A673 (cell line): ENCODE results near the gene VPS4A. TPM values are rescaled to one million over a fixed set of nuclear protein-coding genes. Genes with fewer than 3 reads are reported as not detected.

Experiments
- BruUV-seq: library from RNA; stranded (reverse); fragments of 400-500 nt; replicated peaks from 2 replicates; lab custom pipeline; 2021; lab: Mats Ljungman, UMichigan
- CTCF ChIA-PET: fragments of 300-600 bp; sonication (Branson Sonifier 250); formaldehyde crosslinking; loops from one replicate; lab custom pipeline; 2022; ENCODE audit warnings: antibody characterized with exemption; lab: Charles Lee
- POLR2A ChIA-PET: fragments of 300-600 bp; sonication (Branson Sonifier 250); formaldehyde crosslinking; loops from one replicate; lab custom pipeline; 2022; ENCODE audit warnings: antibody characterized with exemption; ENCODE audit not compliant: low non-redundant PET; lab: Charles Lee
- DNase-seq: peaks from one replicate; pipeline ENCODE4 v3.0.0-alpha.2; 2015; ENCODE audit warnings: low spot score
- H3K27ac ChIP-seq: fragments of 200-600 bp; sonication (generic); 2 replicates; pipeline ENCODE4 v1.5.1; 2016; ENCODE audit warnings: mixed run types, low read depth, mild to moderate bottlenecking, mixed read lengths, antibody characterized with exemption, low read length; ENCODE audit not compliant: poor library complexity, severe bottlenecking
- H3K27me3 ChIP-seq: fragments of 200-600 bp; sonication (generic); replicated peaks from 2 replicates; pipeline ENCODE4 v1.6.1; 2017; ENCODE audit warnings: mixed run types, low read depth, mild to moderate bottlenecking, mixed read lengths, antibody characterized with exemption, low read length; ENCODE audit not compliant: insufficient read depth, poor library complexity
- H3K36me3 ChIP-seq: fragments of 200-600 bp; sonication (generic); 2 replicates; pipeline ENCODE4 v1.6.1; 2016; ENCODE audit warnings: mixed run types, mild to moderate bottlenecking, mixed read lengths, antibody characterized with exemption, low read length; ENCODE audit not compliant: insufficient read depth, poor library complexity, severe bottlenecking
- H3K4me1 ChIP-seq: fragments of 200-600 bp; sonication (generic); 2 replicates; pipeline ENCODE4 v1.6.1; 2017; ENCODE audit warnings: mixed run types, mild to moderate bottlenecking, mixed read lengths, antibody characterized with exemption, low read length; ENCODE audit not compliant: insufficient read depth, poor library complexity, severe bottlenecking
- H3K4me3 ChIP-seq: fragments of 200-600 bp; sonication (generic); 2 replicates; pipeline ENCODE4 v1.5.1; 2016; ENCODE audit warnings: low read depth, mixed run types, mild to moderate bottlenecking, mixed read lengths, low read length; ENCODE audit not compliant: poor library complexity, severe bottlenecking
- H3K9me3 ChIP-seq: fragments of 200-600 bp; sonication (generic); 2 replicates; pipeline ENCODE4 v1.6.1; 2016; ENCODE audit warnings: mixed run types, low read depth, mild to moderate bottlenecking, mixed read lengths, antibody characterized with exemption, low read length; ENCODE audit not compliant: poor library complexity, severe bottlenecking
- EZH2 ChIP-seq: fragments of 200-600 bp; sonication (generic); IDR thresholded peaks from 2 replicates; pipeline ENCODE4 v1.6.1; 2017; ENCODE audit warnings: borderline replicate concordance, low read depth, mild to moderate bottlenecking, mixed read lengths, antibody characterized with exemption, low read length; ENCODE audit not compliant: poor library complexity, severe bottlenecking
- intact Hi-C: fragments of 100-400 bp; cut with micrococcal nuclease; formaldehyde crosslinking; loops from one replicate; pipeline ENCODE4 v1.10.0; 2022; ENCODE audit not compliant: unreplicated experiment
- total RNA-seq: library from RNA; stranded (reverse); gene quantifications from 2 replicates; pipeline ENCODE4 v1.2.3, GENCODE V29; 2021
- TF ChIP-seq, protein P1 (sequence below): fragments of 300-800, 200-600 bp; sonication (generic); conservative IDR thresholded peaks from 2 replicates; pipeline ENCODE4 v1.5.1; 2017; ENCODE audit warnings: low read depth, mild to moderate bottlenecking, antibody characterized with exemption, low read length, moderate library complexity, mixed read lengths

The VPS4A gene
- total RNA-seq, 1 experiment from 2014 or later, result 50.4 TPM

DNA sequence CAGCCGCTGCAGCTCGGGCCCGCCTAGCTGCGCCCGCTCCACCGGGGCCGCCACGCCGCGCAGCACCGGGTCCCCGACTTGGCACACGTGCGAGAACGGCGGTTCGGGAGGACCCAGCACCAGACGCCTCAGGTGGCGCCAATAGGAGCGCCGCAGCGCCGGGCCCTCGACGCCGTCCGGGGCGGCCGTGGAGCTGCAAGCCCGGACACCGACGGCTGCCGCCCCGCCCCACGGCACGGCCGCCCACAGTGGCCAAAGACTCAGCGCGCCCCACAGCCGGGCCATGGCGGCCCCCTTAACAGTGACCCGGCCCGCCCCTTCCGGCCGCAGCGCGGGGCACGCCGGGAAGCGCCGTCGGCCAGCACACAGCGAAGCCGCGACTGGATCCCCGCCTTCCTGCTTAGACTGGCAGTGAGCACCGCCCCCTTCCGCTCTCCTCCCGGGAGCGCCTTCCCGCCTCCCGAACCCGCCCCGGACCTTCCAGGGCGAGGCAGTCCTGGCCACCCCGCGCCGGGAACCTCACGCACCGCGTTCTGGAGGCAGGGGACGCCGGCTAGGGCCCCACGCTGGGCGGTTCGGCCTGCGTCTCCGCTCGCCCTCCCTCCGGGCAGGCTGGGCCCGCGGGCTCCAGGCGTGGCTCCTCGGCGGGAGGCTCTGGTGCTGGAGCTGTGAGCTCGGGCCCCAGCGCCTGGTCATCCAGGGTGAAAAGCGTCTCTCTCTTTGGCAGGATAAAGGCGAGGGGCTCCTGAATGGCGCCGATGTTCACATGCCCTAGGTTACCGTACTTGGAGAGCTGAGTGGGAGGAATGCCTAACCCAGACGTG lies 19.3 kb downstream of the VPS4A start, which contains the start of gene PDF:
Gene PDF (minus strand): TSS at position 303 of the 824 bp plus-strand sequence. CDS start 18 bp downstream, at position 285.
- Histone ChIP-seq H3K4me3 (peak within 1 kb of the TSS; percentile 69), H3K4me1 (peaks cover 18% of the 10 kb centered on the region), H3K36me3 (peaks cover 57% of the 10 kb centered on the region), H3K27ac (peak within 1 kb of the TSS; percentile 91), H3K9me3 (no peaks in the 10 kb centered on the region), H3K27me3 (no peaks in the 10 kb centered on the region)
- ChIA-PET POLR2A (no interaction called here), CTCF (interaction anchor here (0.6 to 0.7 kb wide), 3 partner anchors 12 to 432 kb away, joined by 3 to 4 read pairs (median 3); no protein-coding TSS in a partner anchor)
- intact Hi-C loops, result no loop called here
- peak; percentile 97 for DNase-seq
- BruUV-seq, result no TSS peak
- TF ChIP-seq EZH2, result no peak
- TF ChIP-seq, protein P1, sequence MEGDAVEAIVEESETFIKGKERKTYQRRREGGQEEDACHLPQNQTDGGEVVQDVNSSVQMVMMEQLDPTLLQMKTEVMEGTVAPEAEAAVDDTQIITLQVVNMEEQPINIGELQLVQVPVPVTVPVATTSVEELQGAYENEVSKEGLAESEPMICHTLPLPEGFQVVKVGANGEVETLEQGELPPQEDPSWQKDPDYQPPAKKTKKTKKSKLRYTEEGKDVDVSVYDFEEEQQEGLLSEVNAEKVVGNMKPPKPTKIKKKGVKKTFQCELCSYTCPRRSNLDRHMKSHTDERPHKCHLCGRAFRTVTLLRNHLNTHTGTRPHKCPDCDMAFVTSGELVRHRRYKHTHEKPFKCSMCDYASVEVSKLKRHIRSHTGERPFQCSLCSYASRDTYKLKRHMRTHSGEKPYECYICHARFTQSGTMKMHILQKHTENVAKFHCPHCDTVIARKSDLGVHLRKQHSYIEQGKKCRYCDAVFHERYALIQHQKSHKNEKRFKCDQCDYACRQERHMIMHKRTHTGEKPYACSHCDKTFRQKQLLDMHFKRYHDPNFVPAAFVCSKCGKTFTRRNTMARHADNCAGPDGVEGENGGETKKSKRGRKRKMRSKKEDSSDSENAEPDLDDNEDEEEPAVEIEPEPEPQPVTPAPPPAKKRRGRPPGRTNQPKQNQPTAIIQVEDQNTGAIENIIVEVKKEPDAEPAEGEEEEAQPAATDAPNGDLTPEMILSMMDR, result no peak

DNA sequence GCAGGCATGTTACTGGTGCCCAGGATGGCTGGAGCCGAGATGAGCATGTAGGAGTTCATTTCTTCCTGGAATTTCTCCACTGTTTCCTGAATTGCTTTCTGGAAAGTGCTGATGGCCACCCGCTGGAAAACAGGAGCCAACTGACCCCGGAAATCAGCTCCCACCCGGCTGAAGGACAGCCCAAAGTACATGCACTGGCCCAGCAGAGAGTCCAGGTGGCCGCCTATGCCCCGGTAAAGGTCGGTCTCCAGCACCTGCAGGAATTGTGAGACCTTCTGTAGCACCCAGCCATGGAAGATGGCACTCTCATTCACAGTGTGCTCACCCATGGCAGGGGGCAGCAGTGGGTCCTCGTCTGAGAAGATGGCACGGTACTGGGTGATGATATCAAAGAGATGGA lies 23.5 kb downstream of the VPS4A start:
- Histone ChIP-seq H3K4me1 (no peaks in the 10 kb centered on the region), H3K36me3 (peaks cover 47% of the 10 kb centered on the region), H3K27ac (no peak overlapping the region), H3K9me3 (no peaks in the 10 kb centered on the region), H3K27me3 (no peaks in the 10 kb centered on the region), H3K4me3 (no peak overlapping the region)
- intact Hi-C loops, result no loop called here
- no TSS peak for BruUV-seq
- DNase-seq, result no peak
- POLR2A ChIA-PET, result no interaction called here
- TF ChIP-seq EZH2, result no peak
- TF ChIP-seq, protein P1, result no peak
- CTCF ChIA-PET, result no interaction called here

DNA sequence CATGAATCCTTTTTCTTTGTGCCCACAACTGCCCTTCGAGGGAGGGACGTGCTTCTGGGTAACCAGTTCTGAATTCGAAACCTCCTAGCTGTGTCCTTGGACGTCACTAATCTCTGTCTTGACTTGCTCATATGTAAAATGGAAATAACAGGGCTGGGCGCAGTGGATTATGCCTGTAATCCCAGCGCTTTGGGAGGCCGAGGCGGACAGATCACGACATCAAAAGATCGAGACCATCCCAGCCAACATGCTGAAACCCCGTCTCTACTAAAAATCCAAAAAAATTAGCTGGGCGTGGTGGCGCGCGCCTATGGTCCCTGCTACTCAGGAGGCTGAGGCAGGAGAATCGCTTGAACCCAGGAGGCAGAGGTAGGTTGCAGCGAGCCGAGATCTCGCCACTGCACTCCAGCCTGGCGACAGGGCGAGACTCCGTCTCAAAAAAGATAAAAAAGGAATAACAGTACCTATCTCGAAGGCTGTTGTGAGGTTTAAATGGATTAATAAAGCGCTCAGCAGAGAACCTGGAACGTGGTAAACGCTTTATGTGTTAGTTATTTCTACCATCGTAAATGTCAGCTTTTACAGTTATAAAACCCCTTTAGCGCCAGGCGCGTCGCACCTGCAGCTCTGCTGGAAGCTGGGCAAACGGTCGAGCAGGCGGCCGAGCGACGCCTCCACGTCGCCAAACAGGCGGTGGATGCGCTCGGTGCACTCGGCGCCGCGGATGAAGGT lies 27.6 kb downstream of the VPS4A start:
- TF ChIP-seq EZH2, result no peak
- TF ChIP-seq, protein P1, result no peak
- Histone ChIP-seq H3K4me3 (peak overlapping the region; percentile 91), H3K27me3 (no peaks in the 10 kb centered on the region), H3K9me3 (no peaks in the 10 kb centered on the region), H3K4me1 (peaks cover 5% of the 10 kb centered on the region), H3K36me3 (peaks cover 59% of the 10 kb centered on the region), H3K27ac (peak overlapping the region; percentile 89)
- DNase-seq, result no peak
- intact Hi-C loops, result no loop called here
- POLR2A ChIA-PET, result no interaction called here
- TSS peak; percentile 70 for BruUV-seq
- CTCF ChIA-PET, result interaction anchor here (0.6 kb wide), 1 partner anchor 48 kb away, joined by 3 read pairs; no protein-coding TSS in a partner anchor
